Activated gamma-delta T cell (primary cell): ENCODE measurements around the gene LIN9.
"Not testable (repeated sequence)": the region's sequence is repeated elsewhere in the genome, so short reads cannot be mapped to it uniquely, and the experiment has no call there.

ENCODE experiments used
- DNase-seq: peaks from one replicate; lab custom pipeline; 2025; lab: John Stamatoyannopoulos, UW
- total RNA-seq, 2 donors: gene quantifications; one replicate each; lab custom pipeline; 2026; lab: John Stamatoyannopoulos, UW

Gene LIN9, protein sequence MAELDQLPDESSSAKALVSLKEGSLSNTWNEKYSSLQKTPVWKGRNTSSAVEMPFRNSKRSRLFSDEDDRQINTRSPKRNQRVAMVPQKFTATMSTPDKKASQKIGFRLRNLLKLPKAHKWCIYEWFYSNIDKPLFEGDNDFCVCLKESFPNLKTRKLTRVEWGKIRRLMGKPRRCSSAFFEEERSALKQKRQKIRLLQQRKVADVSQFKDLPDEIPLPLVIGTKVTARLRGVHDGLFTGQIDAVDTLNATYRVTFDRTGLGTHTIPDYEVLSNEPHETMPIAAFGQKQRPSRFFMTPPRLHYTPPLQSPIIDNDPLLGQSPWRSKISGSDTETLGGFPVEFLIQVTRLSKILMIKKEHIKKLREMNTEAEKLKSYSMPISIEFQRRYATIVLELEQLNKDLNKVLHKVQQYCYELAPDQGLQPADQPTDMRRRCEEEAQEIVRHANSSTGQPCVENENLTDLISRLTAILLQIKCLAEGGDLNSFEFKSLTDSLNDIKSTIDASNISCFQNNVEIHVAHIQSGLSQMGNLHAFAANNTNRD
- 14.5 to 16.1 reads per million in 2 donors for total RNA-seq

DNA sequence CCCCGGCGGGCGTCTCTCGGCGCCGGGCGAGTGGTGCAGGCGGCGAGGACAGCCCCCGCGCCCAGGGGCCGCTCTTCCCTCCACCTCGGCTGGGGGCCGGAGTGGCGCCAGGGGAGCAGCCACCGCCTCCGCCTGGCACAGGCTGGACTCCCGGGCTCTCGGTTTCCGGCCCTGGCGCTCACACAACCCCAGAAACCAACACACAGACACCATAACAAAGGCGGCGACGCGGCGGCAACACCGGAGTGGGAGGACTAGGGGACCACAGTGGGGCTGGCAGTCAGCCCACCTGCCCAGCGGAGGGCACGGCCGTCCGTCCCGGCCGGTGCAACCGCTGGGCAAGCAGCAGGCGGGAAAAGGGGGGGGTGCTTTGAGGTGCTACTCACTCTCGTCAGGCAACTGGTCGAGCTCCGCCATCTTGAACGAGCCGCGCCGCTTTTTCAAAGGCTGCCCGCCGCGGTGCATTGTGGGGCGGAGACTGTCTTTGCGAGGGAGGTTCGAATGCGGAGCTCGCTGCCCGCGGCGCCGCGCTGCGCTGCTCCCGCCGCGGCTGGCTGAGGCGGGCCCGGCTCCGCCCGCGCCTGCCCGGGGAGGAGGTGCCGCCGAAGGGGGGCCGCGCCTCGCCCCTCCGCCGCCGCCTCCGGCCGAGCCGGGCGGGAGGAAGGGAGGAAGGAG lies at the start of gene LIN9:
Gene LIN9 (minus strand): TSS at position 442 of the 675 bp plus-strand sequence. CDS start 25 bp downstream, at position 417.
- peak; percentile 80 for DNase-seq

DNA sequence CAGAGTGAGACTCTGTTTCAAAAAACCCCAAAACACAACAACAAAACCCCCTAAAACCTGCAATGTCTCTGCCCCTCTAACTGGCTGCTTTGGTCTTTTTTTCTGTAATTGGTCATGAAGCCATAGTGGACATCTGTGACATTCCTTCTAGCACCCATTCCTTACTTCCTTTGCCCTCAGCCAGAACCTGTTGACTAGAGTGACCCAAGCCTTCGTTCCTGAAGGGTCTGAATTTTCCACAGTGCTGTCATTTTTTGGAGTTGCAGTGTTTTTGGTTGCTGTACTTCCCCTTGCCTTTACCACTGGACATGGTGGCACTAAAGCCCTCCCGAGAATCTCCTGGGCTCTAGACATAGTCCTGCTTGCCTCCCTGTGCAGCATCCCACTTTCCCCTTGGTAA lies 48.5 kb upstream of the LIN9 start:
- no peak for DNase-seq

DNA sequence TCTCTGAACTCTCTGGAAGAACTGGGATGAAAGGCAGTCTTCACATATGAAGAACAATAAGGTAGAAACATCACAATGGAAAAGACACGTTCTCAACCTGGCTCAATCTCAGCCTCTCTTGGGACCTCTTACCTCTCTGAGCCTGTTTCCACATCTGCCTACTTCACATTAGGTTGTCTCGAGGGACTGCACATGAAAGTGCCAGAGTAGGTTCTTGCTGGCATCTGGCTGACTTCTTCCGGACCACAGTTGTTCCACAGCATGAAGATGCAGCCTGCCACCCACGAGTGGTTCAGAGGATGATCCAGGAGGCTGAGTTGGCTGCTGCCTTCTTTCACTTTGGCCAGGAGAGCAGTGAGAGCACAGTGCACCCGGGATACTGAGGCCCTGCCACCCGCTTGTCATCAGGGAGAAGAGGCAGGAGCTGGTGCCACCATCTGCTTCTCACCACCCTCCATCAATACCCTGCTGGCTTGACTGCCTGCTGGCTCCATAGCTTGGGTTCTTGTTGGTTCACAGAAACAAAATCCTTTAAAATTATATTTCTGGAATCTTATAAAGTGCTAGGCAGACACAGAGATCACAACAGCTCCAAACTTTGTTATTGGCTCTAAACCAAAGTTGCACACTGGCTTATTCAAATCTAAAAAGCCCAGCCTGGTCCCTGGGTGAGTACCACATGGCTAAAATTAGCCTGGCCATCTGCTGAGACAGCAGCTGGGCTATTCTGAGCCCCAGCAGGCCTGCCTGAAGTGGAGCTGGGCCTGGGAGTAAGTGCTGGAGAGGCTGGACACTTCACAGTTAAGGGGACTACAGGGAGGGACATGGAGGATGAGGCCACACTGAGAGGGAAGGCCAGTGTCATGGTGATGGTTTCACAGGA lies 46.9 kb upstream of the LIN9 start:
- DNase-seq = no peak

DNA sequence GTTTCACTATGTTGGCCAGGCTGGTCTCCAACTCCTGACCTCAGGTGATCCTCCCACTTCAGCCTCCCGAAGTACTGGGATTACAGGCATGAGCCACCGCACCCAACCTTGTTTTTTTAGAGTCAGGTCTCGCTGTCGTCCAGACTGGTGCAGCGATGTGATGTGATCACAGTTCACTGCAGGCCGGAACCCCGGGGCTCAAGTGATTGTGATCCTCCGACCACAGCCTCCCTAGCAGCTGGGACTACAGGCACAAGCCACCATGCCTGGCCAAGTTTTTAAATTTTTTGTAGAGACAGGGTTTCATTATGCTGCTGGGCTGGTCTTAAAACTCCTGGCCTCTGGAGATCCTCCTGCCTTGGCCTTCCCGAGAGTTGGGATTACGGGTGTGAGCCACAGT lies 46.1 kb upstream of the LIN9 start:
- DNase-seq = no peak

DNA sequence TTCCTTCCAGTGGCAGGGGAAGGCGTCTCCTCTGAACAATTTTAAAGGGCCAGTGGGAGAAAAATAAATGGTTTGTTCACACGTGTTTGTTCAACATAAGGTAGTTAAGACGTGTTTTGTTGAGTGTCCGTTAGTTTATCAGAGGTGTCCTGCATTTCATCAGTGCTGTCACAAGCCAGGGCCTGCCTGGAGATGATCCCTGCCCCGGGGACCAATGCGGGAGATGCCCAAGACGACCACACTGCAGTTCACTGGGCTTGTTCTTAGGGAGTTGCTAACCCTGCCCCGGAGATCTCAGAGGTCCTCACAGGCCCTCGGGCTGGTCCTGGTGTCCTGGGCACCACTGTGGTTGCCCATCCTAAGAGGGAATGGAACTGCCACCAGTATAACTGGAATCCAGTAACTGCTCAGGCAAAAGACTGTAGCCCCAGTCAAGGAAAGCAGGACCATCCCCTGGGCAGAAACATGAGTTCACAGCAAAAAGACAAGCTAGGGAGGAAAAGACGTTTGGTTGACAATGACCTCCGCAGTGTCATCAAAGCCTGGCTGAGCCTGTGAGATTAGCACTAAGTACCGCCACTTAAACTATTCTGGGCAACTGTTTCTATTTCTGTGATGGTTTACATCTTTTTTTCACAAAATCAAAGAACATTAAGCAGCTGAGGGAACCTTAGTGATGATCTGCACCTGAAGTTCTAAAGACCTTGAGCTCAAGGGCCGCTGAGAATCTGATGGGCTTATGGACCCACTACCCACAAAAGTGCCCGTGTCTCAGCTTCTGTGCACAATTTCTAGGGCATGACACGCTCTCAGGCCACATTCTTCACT lies 44.9 kb upstream of the LIN9 start:
- no peak for DNase-seq

DNA sequence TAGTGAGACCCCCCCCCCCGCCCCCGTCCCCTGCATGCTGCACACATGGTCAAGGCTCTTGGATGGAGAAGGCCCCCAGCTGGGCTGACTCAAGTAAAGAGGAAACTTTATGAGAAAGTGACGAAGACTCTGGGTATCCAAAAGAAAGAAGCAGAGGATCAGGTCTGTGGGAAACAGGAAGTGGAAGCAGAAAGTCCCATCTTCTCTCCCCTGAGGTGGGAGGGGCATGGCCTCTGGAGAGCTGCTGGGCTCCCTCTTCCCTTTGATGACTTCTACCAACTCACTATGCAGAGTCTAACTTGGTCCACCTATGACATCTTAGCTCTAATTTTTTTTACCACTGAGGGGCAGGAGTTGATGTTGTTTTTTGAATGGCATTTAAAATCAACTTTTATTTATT lies 42.7 kb upstream of the LIN9 start:
- no peak for DNase-seq

DNA sequence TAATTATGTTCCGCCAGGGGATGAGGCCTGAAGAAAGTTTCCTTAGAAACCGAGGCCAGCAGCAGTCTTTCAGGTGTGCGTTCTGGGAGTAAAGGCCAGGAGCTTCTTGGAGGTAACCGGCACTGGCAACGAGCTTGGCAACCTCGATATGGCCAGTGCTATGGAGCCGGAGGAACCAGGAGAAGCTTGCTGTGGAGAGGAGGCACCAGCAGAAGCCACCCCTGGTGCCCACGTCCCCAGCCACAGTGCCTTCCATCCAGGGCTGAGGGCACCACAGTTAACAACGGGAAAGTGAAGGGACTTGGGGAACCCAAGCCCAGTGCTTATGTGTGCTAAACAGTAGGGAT lies 41.5 kb upstream of the LIN9 start:
- no peak for DNase-seq

DNA sequence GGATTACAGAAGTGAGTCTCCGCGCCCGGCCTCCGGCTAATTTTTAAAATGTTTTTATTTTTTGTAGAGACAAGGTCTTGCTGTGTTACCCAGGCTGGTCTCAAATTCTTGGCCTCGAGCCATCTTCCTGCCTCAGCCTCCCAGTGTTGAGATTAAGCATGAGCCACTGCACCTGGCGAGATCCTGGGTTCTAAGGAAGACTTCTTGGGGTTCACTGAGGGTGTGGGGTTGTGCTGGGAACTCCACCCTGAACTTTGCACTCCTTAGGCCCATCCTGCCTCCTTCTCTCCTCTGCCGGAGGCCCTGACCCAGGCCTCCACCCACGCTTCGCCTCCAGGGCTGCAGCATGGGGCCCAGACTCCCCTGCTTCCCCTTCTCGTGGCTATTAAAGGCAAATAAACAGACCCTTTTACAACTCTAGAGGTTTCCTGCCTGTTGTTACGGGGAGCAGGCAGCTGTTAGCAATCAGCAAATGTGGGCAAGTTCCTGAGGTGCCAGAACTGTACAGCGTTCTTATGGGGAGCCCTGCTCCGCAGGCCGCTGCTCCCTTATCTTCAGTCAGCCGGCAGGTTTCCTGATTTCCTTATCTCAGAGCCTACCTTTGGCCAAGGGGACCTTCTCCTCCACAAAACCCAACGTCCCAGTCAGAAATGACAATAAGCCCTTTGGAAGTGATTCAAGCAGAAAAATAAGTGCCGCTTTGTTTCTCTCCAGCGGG lies 41.0 kb upstream of the LIN9 start:
- DNase-seq = no peak

DNA sequence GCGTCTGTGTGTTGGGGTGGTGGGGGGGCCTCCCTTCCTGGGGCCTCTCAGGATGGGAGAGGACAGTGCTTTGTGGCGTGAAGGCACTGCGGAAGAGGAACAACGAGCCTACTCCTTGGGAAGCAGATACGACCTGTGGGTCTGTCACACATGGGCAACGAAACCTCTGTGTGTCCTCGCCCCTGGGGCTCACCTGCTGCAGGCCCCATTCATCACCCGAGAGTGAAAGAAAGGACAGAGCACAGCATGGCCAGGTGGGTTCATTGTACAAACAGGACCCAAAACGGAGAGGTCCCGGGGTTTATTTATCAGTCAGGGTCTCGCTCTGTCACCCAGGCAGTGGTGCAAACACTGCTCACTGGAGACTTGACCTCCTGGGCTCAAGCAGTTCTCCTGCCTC lies 40.1 kb upstream of the LIN9 start:
- no peak for DNase-seq

DNA sequence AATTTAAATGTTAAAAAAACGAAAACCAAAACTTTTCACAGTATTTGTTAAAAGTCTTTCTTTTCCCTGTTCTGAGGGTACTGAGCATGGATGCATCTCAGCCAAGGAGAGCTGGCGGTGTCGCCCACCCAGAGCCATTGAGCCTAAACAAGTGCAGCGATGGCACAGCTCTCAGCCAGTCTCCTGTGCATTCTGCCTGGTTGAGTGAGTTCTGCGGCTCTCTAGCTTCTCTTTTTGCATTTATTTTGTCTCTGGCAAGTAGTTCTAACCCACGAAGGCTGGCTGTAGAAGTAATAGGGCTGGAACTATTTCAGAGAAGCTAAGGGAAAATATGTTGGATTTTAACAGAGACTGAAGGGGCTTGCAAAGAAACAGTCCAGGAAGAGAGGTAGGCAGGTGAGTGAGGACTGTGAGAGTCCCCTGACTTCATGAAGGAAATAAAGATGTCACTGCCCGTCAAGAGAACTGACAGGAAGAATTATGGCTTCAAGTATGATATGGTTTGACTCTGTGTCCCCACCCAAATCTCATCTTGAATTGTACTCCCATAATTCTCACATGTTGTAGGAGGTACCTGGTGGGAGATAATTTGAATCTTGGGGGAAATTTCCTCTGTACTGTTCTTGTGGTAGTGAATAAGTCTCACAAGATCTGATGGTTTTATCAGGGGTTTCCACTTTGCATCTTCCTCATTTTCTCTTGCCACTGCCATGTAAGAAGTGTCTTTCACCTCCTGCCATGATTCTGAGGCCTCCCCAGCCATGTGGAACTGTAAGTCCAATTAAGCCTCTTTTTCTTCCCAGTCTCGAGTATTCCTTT lies 35.7 kb upstream of the LIN9 start:
- no peak for DNase-seq

DNA sequence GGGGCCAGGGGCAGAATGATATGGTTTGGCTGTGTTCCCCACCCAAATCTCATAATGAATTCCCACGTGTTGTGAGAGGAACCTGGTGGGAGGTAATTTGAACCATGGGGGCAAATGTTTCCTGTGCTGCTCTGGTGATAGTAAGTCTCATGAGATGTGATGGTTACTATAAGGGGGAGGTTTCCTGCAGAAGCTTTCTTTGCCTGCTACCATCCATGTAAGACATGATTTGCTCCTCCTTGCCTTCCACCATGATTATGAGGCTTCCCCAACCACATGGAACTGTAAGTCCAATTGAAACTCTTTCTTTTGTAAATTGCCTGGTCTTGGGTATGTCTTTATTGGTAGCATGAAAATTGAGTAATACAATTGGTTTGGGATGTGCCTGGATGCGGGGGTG lies 33.7 kb upstream of the LIN9 start:
- DNase-seq = no peak

DNA sequence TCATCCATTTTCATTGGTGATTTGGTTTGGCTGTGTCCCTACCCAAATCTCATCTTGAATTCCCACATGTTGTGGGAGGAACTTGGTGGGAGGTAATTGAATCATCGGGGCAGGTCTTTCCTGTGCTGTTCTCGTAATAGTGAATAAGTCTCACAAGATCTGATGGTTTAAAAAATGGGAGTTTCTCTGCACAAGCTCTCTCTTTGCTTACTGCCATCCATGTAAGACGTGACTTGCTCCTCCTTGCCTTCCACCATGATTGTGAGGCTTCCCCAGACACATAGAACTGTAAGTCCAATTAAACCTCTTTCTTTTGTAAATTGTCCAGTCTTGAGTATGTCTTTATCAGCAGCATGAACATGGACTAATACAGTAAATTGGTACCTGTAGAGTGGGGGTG lies 31.1 kb upstream of the LIN9 start:
- not testable (repeated sequence) for DNase-seq

DNA sequence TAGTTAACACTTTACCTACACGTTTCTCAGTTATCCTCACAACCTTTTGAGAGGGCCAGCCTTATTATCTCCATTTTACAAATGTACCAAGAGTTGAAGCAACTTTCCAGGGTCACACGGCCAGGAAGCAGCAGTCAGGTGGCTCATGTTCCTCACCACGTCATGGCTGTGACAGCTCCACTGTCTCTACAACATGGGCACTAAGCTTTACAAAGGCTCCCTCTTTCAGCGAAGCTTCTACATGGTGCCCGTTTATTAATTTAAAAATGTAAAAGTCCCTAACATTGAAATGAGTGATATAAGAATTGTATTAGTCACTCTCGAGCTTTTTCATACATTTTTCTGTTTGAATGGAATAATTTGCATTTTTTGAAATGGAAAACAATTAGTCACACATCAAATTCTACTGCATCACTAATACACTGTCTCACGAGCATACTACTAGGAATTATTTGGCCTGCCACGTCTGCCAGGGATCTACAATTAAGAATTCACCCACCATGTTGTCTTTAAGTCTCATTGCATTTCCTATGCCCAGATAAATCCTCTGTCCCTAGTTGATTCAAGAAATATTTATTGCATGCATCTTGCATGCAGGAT lies 28.4 kb upstream of the LIN9 start:
- no peak for DNase-seq

DNA sequence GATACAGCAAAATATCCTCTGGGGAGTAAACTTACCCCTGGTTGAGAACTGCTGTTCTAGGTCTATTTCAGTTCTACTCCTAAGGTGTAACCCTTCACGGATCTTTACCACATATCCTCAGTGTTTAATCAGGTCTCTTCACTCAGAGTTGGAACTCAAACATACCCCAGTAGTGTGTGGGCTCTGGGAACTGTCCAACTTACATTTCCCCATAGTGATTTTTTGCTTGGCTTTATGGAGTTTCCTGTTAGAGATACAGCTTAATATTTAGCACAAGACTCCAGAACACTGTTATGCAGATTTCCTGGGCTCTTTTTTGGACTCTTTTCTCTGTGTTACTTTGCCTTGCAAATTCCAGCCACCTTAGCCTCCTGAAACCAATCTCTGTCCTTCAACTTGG lies 26.7 kb upstream of the LIN9 start:
- no peak for DNase-seq

DNA sequence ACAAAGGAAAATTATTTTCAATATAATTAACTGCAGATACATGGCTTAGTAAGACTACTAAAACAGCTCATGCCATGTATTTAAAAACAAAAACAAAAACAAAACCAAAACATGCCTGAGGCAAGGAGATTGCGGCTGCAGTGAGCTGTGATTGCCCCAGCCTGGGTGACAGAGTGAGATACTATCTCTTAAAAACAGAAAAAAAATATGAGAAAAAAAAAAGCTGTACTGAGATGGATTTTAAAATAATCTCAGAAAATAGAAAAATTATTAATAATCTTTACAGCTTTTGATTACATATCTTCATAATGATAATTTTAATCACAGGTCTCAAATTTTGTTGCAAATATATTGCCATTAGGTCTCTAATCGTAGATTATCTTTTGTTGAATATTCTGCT lies 24.0 kb upstream of the LIN9 start:
- no peak for DNase-seq

DNA sequence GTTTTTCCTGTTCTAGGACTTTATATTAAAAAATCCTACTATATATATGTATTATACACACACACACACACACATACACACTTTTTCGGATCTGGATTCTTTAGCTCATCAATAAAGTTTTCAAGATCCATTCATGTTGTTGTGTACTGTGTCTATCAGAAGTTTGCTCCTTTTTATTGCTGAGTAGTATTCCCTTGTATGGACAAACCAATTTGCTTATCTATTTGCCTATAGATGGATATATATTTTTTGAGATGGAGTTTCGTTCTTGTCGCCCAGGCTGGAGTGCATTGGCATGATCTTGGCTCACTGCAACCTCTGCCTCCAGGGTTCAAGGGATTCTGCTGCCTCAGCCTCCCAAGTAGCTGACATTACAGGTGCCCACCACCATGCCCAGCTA lies 20.3 kb upstream of the LIN9 start:
- DNase-seq = no peak

DNA sequence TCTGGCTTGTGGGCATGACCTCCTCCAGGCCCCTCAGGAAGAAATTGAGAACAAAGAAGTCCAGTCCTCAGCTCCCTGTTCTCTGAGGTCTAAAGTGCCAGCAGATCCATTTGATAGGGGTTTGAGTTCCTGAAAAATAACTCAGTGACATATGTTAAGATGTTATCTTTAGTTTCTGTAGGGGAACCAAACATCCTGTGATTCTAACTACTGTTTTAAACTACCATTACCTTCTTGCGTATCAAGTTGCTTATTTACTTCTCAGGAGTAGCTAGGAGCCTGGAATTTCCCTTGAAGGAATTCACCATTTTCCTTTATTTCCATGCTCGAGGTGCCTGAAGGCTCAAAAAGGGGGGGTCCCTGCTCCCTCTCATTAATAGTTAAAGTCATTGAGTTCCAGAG lies 18.8 kb upstream of the LIN9 start:
- DNase-seq = no peak

DNA sequence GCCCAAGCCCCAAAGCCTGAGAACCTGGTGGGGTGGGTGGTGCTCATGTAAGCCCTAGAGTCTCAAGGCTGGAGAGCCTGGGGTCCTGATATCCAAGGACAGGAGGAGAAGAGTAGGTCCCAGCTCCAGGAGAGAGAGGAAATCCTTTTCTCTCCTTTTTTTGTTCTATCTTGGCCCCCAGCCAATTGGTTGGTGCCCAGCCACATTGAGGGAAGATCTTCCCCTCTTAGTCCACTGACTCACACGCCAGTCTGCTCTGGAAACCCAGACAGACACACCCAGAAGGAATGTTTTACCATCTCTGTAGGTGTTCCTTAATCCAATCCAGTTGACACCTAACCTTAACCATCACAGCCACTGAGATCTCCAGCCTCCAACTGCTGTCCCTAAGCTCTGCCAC lies 16.2 kb upstream of the LIN9 start:
- no peak for DNase-seq

DNA sequence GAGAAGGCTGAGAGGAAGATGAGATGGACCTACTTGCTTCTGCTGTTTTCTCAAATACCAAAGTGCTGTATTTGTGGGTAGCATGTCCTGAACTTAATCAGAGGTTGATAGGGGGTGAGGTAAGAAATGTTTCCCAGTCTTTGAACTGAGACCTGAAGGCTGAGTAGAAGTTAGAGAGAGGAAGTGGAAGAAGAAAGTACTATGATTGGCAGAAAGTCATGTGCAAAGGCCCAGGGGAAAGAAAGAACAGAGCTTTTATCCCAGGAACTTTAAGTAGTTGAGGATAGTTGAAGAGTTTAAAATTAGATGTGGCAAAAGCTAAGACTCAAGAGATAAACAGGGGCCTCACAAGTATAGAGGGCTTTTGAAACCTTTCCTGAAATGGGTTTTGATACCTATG lies 15.5 kb upstream of the LIN9 start:
- no peak for DNase-seq

DNA sequence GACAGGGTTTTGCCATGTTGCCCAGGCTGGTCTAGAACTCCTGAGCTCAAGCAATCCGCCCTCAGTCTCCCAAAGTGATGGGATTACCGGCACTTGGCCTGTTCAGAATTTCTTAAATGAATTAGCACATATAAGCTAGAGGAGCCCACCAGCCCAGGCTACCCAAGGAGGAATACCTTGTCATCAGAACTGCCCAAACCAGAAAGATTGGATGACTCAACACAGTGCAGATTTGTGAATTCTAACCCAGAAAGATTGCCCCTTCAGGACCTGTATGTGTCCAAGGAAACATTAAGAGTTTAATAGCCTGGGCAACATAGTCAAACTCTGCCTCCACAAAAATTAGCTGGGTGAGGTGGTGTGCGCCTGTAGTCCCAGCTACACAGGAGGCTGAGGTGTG lies 14.0 kb upstream of the LIN9 start:
- DNase-seq = no peak
